Right cardiac atrium (tissue), 5 donors: Measurements from ENCODE around the gene C4orf36. TPM values are rescaled to one million over a fixed set of nuclear protein-coding genes. Genes with fewer than 3 reads are reported as not detected.
A peak's percentile ranks its signal among the peaks of the same experiment; 100 is the strongest.
"Not testable (repeated sequence)": the region's sequence is repeated elsewhere in the genome, so short reads cannot be mapped to it uniquely, and the experiment has no call there.

Source experiments
- ATAC-seq, 2 donors: fragments of 200-7000 bp; cut with Tn5 transposase; one replicate each; pipeline versions ENCODE4 v1.8.0 to v1.9.1; 2020; ENCODE audit warnings: moderate library complexity in 2 of 2, mild to moderate bottlenecking in 1 of 2
- DNase-seq, 3 donors: peaks; one replicate each; pipeline ENCODE4 v3.0.0-alpha.2; 2020
- H3K27ac ChIP-seq: one replicate; pipeline ENCODE4 v1.5.1; 2013; ENCODE audit warnings: mild to moderate bottlenecking, low read length, control low read depth, moderate library complexity
- H3K27me3 ChIP-seq: one replicate; pipeline ENCODE4 v1.6.1; 2013; ENCODE audit not compliant: control insufficient read depth, insufficient read depth
- H3K4me1 ChIP-seq: one replicate; pipeline ENCODE4 v1.6.1; 2013; ENCODE audit warnings: low read length; ENCODE audit not compliant: control insufficient read depth, insufficient read depth
- H3K4me3 ChIP-seq: one replicate; pipeline ENCODE4 v1.5.1; 2013; ENCODE audit warnings: low read length, control low read depth
- H3K9me3 ChIP-seq: one replicate; pipeline ENCODE4 v1.6.1; 2013; ENCODE audit warnings: low read length; ENCODE audit not compliant: control insufficient read depth
- whole genome bisulfite sequencing: extraction: QIAGEN DNeasy Blood & Tissue Kit; methylation state at CpG from one replicate; pipeline ENCODE4 v1.1.7; 2013; 5-methylcytosine and 5-hydroxymethylcytosine counted together
- intact Hi-C, 4 donors: fragments of 100-400 bp; cut with DNase I; formaldehyde crosslinking; loops; one replicate each; pipeline versions ENCODE4 v1.11.0 to v1.14.0; 2022 to 2023
- polyA plus RNA-seq: library from polyadenylated mRNA; stranded (reverse); fragments of 200-250 nt; gene quantifications from one replicate; pipeline ENCODE4 v1.2.3, GENCODE V29; 2013
- total RNA-seq, 4 donors: library from RNA; stranded (reverse); fragmentation: NEBNext Ultra II Directional; extraction: Animal tissue kit (Norgen Biotek cat#: 25700); gene quantifications; one replicate each; pipeline ENCODE4 v1.2.1, GENCODE V29; 2021
- donor health status: healthy with polysubstance abuse.
- donor health status: DM: no; HTN: yes; CAD: no.
- donor health status: DM: no; HTN: no; CAD: no.
- donor health status: DM: no; HTN: yes; CAD: no; lungs with severe emphysema.
- donor health status: DM: yes; HTN: yes; CAD: no.

The C4orf36 gene
- total and polyA plus RNA-seq, 5 donors, result 0.18 to 2.3 (median 0.97) TPM; not detected in 2

- DNase-seq (no peak), ATAC-seq (no peak)
- Histone ChIP-seq H3K9me3 (no peaks in the 10 kb centered on the region), H3K4me3 (peak overlapping the region; percentile 79), H3K27ac (no peak overlapping the region), H3K4me1 (no peaks in the 10 kb centered on the region), H3K27me3 (no peaks in the 10 kb centered on the region)
- WGBS, result 9% methylated on average over 13 of the region's 13 CpGs
- intact Hi-C loops, result no loop called here
Observed at GRCh38 chr4:86892636-86892960, 376 bp upstream of the C4orf36 start.

GRCh38 chr4:86890790-86891189, 1.4 kb downstream of the C4orf36 start:
- intact Hi-C loops, result no loop called here
- no peaks in the 10 kb centered on the region for H3K27me3 ChIP-seq
- H3K9me3 ChIP-seq, result no peaks in the 10 kb centered on the region
- no peaks in the 10 kb centered on the region for H3K4me1 ChIP-seq
- no peak overlapping the region for H3K4me3 ChIP-seq
- ATAC-seq (no peak), DNase-seq (no peak)
- no peak overlapping the region for H3K27ac ChIP-seq
- WGBS, result 55% methylated on average over 7 of the region's 7 CpGs

GRCh38 chr4:86879641-86880040, 12.6 kb downstream of the C4orf36 start:
- intact Hi-C loops, result no loop called here
- Histone ChIP-seq H3K9me3 (no peaks in the 10 kb centered on the region), H3K4me3 (no peak overlapping the region), H3K4me1 (no peaks in the 10 kb centered on the region), H3K27ac (no peak overlapping the region), H3K27me3 (no peaks in the 10 kb centered on the region)
- no peak for ATAC-seq
- WGBS, result 72% methylated on average over 1 of the region's 1 CpG
- DNase-seq, result no peak

GRCh38 chr4:86878640-86879039, 13.6 kb downstream of the C4orf36 start:
- intact Hi-C loops, result no loop called here

GRCh38 chr4:86876894-86877685, 15.1 kb downstream of the C4orf36 start:
- Histone ChIP-seq H3K27me3 (no peaks in the 10 kb centered on the region), H3K27ac (no peak overlapping the region)
- WGBS, result 89% methylated on average over 4 of the region's 4 CpGs

More at GRCh38 chr4:86878640-86879039, 13.6 kb downstream of the C4orf36 start:
- WGBS, result 94% methylated on average over 2 of the region's 2 CpGs
- Histone ChIP-seq H3K27me3 (no peaks in the 10 kb centered on the region), H3K27ac (no peak overlapping the region), H3K4me1 (no peaks in the 10 kb centered on the region), H3K9me3 (no peaks in the 10 kb centered on the region), H3K4me3 (no peak overlapping the region)
- DNase-seq, result no peak
- ATAC-seq, result no peak

GRCh38 chr4:86875436-86875835, 16.8 kb downstream of the C4orf36 start:
- H3K4me1 ChIP-seq, intact Hi-C loops, H3K27me3 ChIP-seq, H3K9me3 ChIP-seq, H3K4me3 ChIP-seq, H3K27ac ChIP-seq, ATAC-seq, DNase-seq: not testable (repeated sequence)
- 85% methylated on average over 4 of the region's 4 CpGs for WGBS

More at GRCh38 chr4:86876894-86877685, 15.1 kb downstream of the C4orf36 start:
- Histone ChIP-seq H3K9me3 (no peaks in the 10 kb centered on the region), H3K4me3 (no peak overlapping the region), H3K4me1 (no peaks in the 10 kb centered on the region)
- no peak for DNase-seq
- intact Hi-C loops, result no loop called here
- no peak for ATAC-seq

GRCh38 chr4:86872135-86872534, 20.1 kb downstream of the C4orf36 start:
- ATAC-seq (no peak), DNase-seq (no peak)
- 75% methylated on average over 4 of the region's 4 CpGs for WGBS
- no peak overlapping the region for H3K27ac ChIP-seq
- no peak overlapping the region for H3K4me3 ChIP-seq
- no peaks in the 10 kb centered on the region for H3K27me3 ChIP-seq
- intact Hi-C loops, result no loop called here
- H3K4me1 ChIP-seq, result no peaks in the 10 kb centered on the region
- no peaks in the 10 kb centered on the region for H3K9me3 ChIP-seq

GRCh38 chr4:86870442-86871069, 21.7 kb downstream of the C4orf36 start:
- Histone ChIP-seq H3K4me3 (no peak overlapping the region), H3K27ac (no peak overlapping the region), H3K9me3 (no peaks in the 10 kb centered on the region), H3K27me3 (no peaks in the 10 kb centered on the region), H3K4me1 (no peaks in the 10 kb centered on the region)
- no peak for ATAC-seq
- intact Hi-C loops, result no loop called here
- no peak for DNase-seq
- WGBS, result 67% methylated on average over 9 of the region's 9 CpGs

- Histone ChIP-seq H3K9me3 (no peaks in the 10 kb centered on the region), H3K4me1 (no peaks in the 10 kb centered on the region), H3K27me3 (no peaks in the 10 kb centered on the region), H3K4me3 (no peak overlapping the region), H3K27ac (no peak overlapping the region)
- no peak for DNase-seq
- WGBS, result 80% methylated on average over 8 of the region's 8 CpGs
- ATAC-seq, result no peak
- intact Hi-C loops, result no loop called here
Observed at GRCh38 chr4:86857341-86858052, 34.7 kb downstream of the C4orf36 start.

- Histone ChIP-seq H3K27ac (no peak overlapping the region), H3K4me1 (no peaks in the 10 kb centered on the region), H3K27me3 (no peaks in the 10 kb centered on the region), H3K9me3 (no peaks in the 10 kb centered on the region), H3K4me3 (no peak overlapping the region)
- intact Hi-C loops, result no loop called here
- ATAC-seq, result no peak
- DNase-seq, result no peak
- 68% methylated on average over 1 of the region's 1 CpG for WGBS
Observed at GRCh38 chr4:86856896-86857295, 35.3 kb downstream of the C4orf36 start.

- intact Hi-C loops, result no loop called here
- H3K4me3 ChIP-seq, result no peak overlapping the region
Observed at GRCh38 chr4:86855572-86855971, 36.6 kb downstream of the C4orf36 start.

More at GRCh38 chr4:86855572-86855971, 36.6 kb downstream of the C4orf36 start:
- 55% methylated on average over 2 of the region's 2 CpGs for WGBS
- DNase-seq, result no peak
- H3K27me3 ChIP-seq, result no peaks in the 10 kb centered on the region
- no peak for ATAC-seq
- H3K9me3 ChIP-seq, result no peaks in the 10 kb centered on the region
- H3K4me1 ChIP-seq, result no peaks in the 10 kb centered on the region
- H3K27ac ChIP-seq, result no peak overlapping the region
